ENCODE results near the gene NUMB.

The NUMB gene

GRCh38 chr14:73289308-73289707 lies 169.0 kb downstream of the NUMB start:
- no peak for DNase-seq (ENCODE audit: low read depth)
- H3K4me3 ChIP-seq (ENCODE audit: low read depth, low read length): no peak overlapping the region
- no peak for TF ChIP-seq CTCF (IDR thresholded peaks at IDR 0.05; ENCODE audit: low read depth, low read length, missing control alignments)

- TF ChIP-seq CTCF (IDR thresholded peaks at IDR 0.05; ENCODE audit: low read depth, low read length, missing control alignments): no peak
- DNase-seq (ENCODE audit: low read depth): no peak
- H3K4me3 ChIP-seq (ENCODE audit: low read depth, low read length): no peak overlapping the region
These were observed 171.3 kb downstream of the NUMB start for GRCh38 chr14:73287071-73287470.

- TF ChIP-seq CTCF (IDR thresholded peaks at IDR 0.05; ENCODE audit: low read depth, low read length, missing control alignments): no peak
- DNase-seq (ENCODE audit: low read depth): no peak
- H3K4me3 ChIP-seq (ENCODE audit: low read depth, low read length): no peak overlapping the region
These were observed 171.7 kb downstream of the NUMB start for GRCh38 chr14:73286598-73286997.

- H3K4me3 ChIP-seq (ENCODE audit: low read depth, low read length): no peak overlapping the region
- no peak for TF ChIP-seq CTCF (IDR thresholded peaks at IDR 0.05; ENCODE audit: low read depth, low read length, missing control alignments)
- DNase-seq (ENCODE audit: low read depth): no peak
These were observed 172.4 kb downstream of the NUMB start for GRCh38 chr14:73285979-73286378.

- no peak overlapping the region for H3K4me3 ChIP-seq (ENCODE audit: low read depth, low read length)
- TF ChIP-seq CTCF (IDR thresholded peaks at IDR 0.05; ENCODE audit: low read depth, low read length, missing control alignments): no peak
- no peak for DNase-seq (ENCODE audit: low read depth)
These were observed 174.6 kb downstream of the NUMB start for GRCh38 chr14:73283608-73284379.

GRCh38 chr14:73280903-73281302 lies 177.4 kb downstream of the NUMB start:
- no peak overlapping the region for H3K4me3 ChIP-seq (ENCODE audit: low read depth, low read length)
- TF ChIP-seq CTCF (IDR thresholded peaks at IDR 0.05; ENCODE audit: low read depth, low read length, missing control alignments): no peak
- no peak for DNase-seq (ENCODE audit: low read depth)

DNA sequence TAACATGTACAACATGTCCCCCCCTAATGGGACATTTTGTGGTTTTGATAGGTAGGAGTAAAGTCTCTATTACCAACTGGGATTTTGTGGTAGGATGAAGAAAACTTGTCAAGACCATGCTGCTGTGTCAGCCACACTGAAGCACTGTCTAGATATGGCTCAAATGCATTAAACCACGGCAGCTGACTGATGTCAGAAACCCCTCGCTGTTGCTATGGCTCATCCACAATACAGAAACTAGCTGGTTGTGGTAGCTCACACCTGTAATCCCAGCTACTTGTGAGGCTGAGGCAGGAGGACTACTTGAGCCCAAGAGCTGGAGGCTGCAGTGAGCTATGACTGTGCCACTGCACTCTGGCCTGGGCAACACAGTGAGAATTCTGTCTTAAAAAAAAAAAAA lies 181.0 kb downstream of the NUMB start:
- DNase-seq (ENCODE audit: low read depth): no peak
- TF ChIP-seq CTCF (IDR thresholded peaks at IDR 0.05; ENCODE audit: low read depth, low read length, missing control alignments): no peak

More for the DNA sequence above, 181.0 kb downstream of the NUMB start:
- no peak overlapping the region for H3K4me3 ChIP-seq (ENCODE audit: low read depth, low read length)
